Choroid plexus epithelial cell (primary cell): ENCODE data around the gene GPRC5C.

Experiments used
- DNase-seq: peaks from one replicate; pipeline ENCODE4 v3.0.0-alpha.2; 2010; ENCODE audit warnings: low read depth
- H3K4me3 ChIP-seq: 2 replicates; pipeline ENCODE4 v1.5.1; 2011; ENCODE audit warnings: low read depth, mild to moderate bottlenecking, control low read depth, low read length, moderate library complexity
- TF ChIP-seq, protein P1 (sequence below): conservative IDR thresholded peaks from 2 replicates; pipeline ENCODE4 v1.5.1; 2011; ENCODE audit warnings: low read depth, mild to moderate bottlenecking, control low read depth, inconsistent platforms, low read length, moderate library complexity

The GPRC5C gene

DNA sequence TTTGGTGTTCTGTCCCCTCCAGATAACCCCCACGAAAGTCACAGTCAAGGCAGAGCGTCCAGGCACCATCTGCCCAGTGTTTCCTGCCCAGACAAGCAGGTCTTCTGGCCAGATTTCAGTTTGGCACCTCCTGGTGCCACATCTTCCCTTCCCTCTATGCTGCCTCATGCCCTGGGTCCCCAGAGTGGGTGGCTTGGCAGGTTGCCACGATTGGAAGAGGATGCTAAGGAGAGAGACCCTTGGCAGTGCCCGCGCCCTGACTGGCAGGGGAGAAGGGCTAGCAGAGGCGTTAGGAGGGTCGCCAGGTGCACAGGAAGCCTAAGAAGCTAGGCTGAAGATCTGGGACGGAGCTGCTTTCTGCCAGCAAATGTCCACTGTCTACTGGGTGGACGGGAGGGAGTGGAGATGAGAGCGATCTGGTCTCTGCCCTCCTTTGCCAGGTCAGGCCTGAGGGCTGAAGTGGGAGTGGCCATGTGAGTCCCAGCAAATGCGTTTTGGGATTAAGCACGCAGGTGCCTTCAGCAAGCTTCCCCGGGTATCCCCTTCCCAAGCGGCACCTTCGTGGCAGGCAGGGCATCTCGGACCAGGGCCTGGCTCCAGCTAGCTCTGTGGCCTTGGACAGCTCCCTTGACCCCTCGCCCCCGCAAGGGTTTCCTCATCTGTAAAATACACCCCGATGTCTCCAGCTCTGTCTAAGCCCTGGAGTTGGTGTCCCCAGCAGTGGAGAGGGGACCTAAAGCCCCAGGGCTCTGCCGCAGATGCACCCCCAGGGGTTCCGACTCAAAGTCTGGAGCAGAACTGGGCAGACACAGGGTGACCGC lies 21.2 kb downstream of the GPRC5C start:
- H3K4me3 ChIP-seq: no peak overlapping the region
- TF ChIP-seq, protein P1, sequence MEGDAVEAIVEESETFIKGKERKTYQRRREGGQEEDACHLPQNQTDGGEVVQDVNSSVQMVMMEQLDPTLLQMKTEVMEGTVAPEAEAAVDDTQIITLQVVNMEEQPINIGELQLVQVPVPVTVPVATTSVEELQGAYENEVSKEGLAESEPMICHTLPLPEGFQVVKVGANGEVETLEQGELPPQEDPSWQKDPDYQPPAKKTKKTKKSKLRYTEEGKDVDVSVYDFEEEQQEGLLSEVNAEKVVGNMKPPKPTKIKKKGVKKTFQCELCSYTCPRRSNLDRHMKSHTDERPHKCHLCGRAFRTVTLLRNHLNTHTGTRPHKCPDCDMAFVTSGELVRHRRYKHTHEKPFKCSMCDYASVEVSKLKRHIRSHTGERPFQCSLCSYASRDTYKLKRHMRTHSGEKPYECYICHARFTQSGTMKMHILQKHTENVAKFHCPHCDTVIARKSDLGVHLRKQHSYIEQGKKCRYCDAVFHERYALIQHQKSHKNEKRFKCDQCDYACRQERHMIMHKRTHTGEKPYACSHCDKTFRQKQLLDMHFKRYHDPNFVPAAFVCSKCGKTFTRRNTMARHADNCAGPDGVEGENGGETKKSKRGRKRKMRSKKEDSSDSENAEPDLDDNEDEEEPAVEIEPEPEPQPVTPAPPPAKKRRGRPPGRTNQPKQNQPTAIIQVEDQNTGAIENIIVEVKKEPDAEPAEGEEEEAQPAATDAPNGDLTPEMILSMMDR: no peak
- DNase-seq: no peak

DNA sequence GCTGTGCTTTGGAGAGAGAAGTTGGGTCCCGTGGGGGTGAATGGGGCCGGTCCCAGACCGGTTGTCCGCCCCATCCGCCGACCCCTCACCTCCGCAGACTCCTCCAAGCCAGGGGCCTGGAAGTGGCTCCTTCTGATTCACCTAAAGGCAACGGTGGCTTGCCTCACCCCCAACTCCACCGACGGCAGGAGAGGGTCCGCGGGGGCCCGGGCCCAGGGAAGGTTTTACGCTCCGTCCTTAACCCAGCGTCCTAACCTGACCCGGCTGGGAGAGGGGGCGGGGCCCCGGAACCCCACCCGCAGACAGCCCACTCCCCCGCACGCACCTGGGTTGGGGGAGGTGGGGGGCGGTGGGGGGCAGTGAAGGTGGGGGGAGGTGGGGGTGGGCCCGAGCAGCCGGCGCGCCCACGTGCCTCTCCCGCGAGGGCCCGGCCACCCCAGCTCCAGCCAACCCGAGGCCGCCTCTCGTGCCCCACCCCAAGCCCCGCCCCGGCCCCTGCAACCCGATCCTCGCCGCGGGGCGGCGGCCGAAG lies 21.8 kb downstream of the GPRC5C start:
- H3K4me3 ChIP-seq: no peak overlapping the region
- TF ChIP-seq, protein P1: no peak
- DNase-seq: peak; percentile 70

DNA sequence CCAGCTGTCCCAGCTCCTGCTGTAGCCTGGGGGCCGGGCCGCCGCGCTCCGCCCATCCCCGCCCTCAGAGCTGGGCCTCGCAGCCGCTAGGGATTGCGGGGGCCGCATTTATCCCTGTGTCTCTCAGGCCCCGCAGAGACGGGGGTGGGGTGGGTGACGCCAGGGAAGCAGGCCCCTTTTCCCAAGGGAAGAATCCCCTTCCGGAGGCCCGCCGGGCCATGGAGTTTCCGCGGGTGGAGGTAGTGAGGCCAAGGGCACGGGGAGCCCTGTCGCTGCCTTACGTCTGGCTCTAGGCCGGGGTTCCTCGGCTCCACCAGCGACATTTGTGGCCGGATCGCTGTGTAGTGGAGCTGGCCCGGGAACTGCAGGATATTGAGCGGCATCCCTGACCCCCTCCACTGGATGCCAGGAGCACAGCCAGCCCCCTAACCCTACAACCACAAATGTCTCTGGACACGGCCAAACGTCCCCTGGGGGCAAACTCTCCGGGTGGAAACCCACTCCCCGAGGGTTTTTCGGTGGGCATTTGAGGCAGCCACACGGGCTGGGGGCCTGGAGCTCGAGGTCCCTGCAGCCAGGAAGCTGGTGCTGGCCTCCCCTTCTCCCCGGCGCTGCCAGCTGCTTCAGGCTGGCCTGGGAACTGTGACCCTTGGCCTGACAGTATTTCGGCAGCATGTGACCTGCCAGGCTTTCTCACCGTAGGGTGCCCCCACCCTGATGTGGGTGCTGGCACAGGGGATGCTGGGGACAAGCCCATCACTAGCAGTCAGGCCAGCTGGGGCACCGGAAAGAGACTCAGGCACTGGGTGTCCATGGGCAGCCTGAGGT lies 22.5 kb downstream of the GPRC5C start:
- TF ChIP-seq, protein P1: no peak
- no peak for DNase-seq
- peak overlapping the region; percentile 44 for H3K4me3 ChIP-seq

DNA sequence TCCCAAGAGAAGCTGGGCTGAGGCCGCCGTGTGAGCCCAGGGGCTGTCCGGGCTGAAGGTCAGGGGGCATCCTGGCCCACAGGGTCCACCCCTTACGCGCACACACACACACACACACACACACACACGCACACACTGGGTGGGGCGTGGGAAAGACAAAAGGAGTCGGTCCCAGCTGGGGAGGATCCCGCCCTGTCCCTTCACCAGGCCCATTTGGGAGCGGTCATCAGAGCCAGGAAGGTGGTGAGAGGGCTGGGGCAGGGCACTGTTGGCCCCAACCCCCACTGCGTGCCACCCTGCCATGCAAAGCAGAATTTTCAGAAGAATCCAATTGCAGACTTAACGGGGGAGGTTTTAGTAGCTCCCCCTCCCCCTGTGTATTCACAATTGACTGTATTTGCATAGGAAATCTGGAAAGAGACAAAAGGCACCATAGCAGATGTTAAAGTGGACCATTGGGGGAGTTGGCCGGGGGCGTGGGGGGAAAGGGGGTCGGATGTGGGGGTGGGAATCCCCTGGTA lies 23.2 kb downstream of the GPRC5C start:
- DNase-seq: no peak
- TF ChIP-seq, protein P1: no peak
- no peak overlapping the region for H3K4me3 ChIP-seq

DNA sequence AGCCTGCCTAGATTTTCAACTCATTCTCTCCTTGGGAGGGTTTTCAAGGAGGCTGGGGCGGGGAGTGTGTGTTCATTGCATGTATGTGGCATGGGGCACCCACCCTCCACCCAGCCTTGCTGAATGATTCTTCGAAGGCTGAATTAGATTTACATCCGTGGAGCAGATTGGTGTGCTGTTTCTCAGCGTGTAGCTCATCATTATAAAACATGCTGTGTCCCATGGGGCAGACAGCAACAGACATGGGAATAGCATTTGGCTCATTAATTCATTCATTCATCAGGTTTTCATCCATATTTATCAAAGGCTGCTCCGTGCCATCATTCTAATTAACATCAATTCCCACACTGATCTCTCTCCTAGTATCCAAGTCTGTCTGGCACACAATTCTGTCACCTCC lies 23.9 kb downstream of the GPRC5C start:
- H3K4me3 ChIP-seq: no peak overlapping the region
- TF ChIP-seq, protein P1: no peak
- DNase-seq: no peak

DNA sequence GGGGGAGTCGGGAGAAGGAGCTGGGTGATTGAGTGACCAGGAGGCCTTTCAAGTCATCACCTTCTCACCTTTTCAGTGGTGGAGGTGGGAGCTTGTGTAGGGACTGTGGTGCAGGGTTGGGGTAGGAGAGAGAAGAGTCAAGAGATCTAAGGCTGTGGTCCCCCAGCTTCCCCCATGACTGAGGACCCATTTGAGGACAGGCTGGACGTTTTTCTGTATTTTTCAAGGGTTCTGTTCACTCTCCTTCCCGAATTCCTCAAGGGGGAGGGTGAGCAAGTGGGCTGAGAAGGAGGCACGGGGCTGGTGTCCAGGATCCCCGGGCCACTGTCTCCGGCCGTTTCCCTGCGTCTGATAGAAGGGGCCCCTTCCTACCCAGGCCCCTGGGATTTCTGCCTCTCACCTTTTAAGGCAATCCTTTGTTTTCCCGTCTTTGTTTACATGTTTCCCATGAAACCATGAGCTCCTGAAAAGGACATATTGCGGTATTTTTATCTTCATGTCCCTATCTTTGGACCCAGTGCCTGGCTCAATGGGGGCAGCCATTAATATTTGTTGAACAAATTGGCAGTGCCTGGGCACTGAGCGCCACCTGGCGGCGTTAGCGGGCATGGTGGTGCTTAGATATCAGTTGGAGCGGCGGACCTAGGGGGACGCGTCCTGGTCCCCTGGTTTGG lies 25.4 kb downstream of the GPRC5C start:
- no peak overlapping the region for H3K4me3 ChIP-seq
- DNase-seq: peak; percentile 62
- TF ChIP-seq, protein P1: peak; percentile 93
